Stimulated activated naive CD8-positive, alpha-beta T cell treated with anti-CD3 and anti-CD28 coated beads, Interleukin-15, Interleukin-2, amounts not matched to agents 100 U/mL and 50 U/mL, for 24 hours (primary cell): Measurements from ENCODE around the gene PRTN3.
A peak's percentile ranks its signal among the peaks of the same experiment; 100 is the strongest.

Source experiments
- ATAC-seq: fragments of 150-1000 bp; cut with Tn5 transposase; one replicate; pipeline ENCODE4 v1.10.0; 2021
- DNase-seq: peaks from one replicate; pipeline ENCODE4 v3.0.0; 2021

The PRTN3 gene

DNA sequence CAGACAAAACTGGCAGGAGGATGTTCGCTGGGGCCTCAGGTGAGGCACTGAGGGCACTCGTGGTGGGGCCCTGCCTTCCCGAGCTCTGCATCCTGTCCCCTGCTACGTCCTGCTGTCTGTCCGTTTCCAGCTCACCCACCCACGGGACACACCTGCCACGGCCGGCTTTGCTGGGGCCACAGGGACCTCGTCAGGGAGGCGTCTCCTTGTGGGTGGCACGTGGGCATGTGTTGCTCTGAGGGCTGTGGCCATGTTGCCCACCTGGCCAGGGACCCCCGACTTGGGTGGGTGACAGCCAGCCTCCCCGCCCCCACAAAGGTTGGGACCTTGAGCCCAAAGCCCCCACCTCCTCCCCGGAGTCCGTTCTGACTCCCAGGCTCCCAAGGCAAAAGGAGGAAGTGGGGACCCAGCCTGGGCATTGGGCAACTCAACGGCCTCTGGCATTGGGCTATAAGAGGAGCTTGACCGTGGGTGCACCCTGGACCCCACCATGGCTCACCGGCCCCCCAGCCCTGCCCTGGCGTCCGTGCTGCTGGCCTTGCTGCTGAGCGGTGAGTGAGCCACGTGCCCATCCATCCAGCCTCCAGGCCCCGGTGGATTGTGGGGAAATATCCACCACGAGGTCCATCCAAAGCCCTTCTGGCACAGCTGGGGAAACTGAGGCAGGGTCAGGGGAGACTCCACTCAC, at the start of gene PRTN3:
TSS of gene PRTN3 (plus strand) at position 481 of the 688 bp plus-strand sequence. CDS start at position 491, 10 bp downstream.
- ATAC-seq: no peak
- no peak for DNase-seq

DNA sequence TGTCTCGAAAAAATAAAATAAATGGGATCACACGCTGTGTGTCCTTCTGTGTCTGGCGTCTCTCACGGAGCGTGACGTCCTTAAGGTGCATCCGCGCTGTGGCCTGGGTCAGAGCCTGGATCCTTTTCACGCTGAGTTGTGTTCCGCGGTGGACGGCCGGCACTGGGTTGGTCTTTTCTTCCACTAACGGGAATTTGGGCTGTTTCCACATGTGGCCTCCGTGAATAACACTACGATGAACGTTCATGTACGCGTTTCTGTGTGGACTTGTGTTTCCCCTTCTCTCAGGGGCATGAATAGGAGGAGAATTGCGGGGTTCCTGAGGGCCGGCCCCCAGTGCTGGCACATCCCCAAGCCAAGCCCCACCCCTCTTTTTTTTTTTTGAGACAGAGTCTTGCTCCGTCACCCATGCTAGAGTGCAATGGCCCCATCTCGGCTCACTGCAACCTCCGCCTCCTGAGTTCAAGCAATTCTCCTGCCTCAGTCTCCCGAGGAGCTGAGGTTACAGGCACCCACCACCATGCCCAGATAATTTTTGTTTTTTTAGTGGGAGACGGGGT, 49.7 kb upstream of the PRTN3 start:
- no peak for DNase-seq
- ATAC-seq: no peak

- ATAC-seq: no peak
These were observed 49.1 kb upstream of the PRTN3 start for GRCh38 chr19:791567-792305.

DNA sequence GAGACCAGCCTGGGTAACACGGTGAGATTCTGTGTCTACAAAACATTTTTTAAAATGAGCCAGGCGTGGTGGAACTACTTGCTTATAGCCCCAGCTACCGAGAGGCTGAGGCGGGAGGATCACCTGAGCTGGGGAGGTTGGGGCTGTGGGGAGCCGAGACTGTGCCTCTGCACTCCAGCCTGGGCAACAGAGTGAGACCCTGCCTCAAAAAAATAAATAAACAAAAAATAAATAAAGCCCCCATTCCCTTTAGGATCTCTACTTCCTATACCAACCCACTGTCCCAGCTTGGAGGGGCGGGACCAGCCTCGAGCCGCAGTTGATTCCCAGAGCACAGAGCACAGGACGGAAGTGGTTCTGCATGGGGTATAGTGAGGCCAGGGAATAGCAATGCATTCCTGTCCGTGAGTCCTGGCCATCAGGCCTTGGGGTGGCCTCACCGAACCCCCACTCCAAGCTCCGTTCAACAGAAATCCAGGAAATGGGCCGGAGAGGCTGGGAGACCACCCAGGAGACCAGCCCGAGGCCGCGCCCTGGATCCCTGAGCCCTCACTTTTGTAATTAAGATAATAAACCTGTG, 48.4 kb upstream of the PRTN3 start:
- ATAC-seq (no peak), DNase-seq (no peak)

More at GRCh38 chr19:791567-792305, 49.1 kb upstream of the PRTN3 start:
- no peak for DNase-seq

DNA sequence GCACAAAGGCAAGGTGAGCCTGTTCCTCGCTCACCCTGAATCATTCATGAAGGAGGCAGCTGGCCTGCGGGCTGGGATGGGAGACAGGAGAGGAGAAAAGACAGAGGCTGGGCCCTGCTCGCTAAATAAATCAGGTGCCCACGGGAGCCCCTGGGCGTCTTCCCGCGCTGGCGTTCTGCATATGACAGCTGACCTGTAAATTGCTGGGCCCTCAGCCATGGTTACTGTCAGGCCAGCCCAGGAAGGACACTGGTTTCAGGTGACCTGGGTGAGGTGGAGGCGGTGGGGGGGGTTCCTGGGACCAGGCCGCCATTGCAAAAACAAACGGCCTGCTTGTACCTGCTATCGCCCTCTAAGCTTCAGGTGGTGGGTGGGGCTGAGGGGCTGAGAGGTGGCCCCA, 47.0 kb upstream of the PRTN3 start:
- DNase-seq (no peak), ATAC-seq (no peak)

- ATAC-seq (no peak), DNase-seq (no peak)
These were observed 45.7 kb upstream of the PRTN3 start for GRCh38 chr19:795073-795611.

- DNase-seq (no peak), ATAC-seq (no peak)
These were observed 44.9 kb upstream of the PRTN3 start for GRCh38 chr19:795691-796581.

- ATAC-seq (peak; percentile 86), DNase-seq (peak; percentile 98)
These were observed 43.9 kb upstream of the PRTN3 start, which contains the start of gene PTBP1 for GRCh38 chr19:796692-797527. Gene PTBP1 (plus strand): TSS chr19:797452. CDS start chr19:797498, 46 bp downstream.

GRCh38 chr19:797528-798414, 43.0 kb upstream of the PRTN3 start:
- ATAC-seq (peak; percentile 40), DNase-seq (peak; percentile 95)

DNA sequence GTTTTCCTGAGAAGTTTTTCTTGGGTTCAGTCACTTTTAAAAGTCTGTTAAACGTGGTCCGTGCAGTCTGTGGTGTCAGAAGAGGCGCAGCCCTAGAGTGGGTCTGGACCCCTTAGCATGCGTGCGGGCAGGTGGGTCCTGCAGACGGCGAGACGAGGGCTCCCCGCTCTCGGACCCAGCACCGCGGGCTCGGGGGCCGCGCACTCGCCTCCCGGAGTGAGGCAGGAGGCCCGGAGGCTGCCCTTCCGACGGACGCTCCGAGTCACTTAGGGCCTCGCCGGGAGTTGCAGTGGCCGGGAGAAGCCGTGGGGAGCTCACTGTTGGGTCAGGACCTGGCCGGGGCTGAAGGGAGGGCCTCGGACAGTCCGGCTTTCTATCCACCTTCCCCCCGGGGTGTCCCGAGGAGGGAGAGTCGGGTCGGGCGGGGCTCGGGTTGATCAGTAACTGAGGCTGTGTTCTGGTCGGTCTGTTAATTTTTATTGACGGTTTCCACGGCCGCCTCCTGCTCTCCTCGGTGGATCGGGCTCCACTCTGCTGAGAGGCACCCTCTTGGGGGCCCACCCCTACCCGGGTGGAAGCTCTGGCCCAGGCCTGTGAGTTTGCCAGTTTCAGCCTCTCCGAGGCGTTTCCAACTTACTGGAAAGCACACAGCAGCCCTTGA, 42.3 kb upstream of the PRTN3 start:
- DNase-seq (no peak), ATAC-seq (no peak)

DNA sequence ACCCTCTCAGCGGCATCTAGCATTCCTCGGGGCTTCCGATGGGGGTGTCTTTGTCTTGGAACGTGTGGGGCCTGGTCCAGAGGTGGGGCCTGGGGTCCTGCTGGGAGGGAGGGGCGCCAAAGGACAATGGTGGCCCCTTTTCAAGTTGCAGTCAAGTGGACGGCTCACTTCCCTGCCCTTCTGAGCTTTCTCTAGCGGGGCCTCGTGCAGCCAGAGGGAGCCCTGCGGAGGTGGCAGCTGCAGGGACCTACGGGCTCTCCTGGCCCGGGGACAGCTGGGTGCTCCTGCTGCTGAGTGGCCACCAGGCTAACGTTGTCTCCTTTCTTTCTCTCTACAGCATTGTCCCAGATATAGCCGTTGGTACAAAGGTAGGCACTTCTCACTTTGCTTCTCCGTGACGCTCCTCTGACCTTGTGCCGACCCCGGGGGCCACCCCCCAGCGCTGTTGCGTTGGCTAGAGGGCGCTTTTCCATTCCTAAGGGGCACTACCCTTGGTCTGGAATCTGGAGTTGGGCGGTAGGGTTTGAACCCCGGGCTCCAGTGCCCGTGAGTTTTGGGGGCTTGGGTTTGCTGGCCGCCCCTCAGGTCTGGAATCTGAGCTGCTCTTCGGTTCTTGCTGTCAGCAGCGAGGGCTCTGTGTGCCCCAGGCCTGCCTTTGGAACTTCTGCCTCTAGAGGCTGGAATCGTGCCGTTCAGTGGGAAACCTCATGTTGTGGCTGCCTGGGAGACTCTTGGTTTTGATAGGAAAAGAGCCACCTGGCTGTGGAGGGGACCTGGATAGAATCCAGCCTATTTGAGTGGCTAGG, 41.5 kb upstream of the PRTN3 start:
- ATAC-seq (no peak), DNase-seq (no peak)

GRCh38 chr19:800360-801029, 40.3 kb upstream of the PRTN3 start:
- DNase-seq: no peak
- no peak for ATAC-seq

GRCh38 chr19:801030-801860, 39.6 kb upstream of the PRTN3 start:
- DNase-seq: no peak
- ATAC-seq: no peak

DNA sequence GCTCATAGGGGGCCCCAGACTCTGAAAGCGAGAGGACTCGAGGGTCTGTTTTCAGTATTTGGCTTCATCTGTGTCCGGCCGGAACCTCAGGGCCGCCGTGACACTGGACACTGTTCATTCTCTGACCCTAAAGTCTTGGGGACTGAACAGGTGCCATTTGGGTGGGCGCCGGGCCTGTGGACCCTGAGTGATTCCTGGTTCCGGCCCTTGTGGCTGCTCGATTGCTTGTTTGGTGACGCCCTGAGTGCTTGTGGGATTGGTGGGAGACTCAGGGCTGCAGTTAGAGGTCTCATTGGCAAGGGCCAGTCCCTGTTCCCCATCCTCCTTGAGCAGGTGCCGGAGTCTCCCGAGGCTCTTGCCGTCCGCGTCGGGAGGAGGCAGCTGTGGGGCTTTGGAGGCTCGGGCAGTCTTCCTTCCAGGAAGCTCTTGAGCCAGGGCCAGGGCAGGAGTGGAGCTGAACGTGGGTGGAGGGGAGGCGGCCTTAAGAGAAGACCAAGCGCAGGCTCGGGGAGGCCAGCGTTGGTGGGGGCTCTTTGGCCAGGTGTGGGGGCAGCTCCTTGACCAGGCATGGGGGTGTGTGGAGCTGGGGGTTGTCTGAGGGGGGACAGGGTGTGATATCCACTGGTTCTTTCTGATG, 38.8 kb upstream of the PRTN3 start:
- no peak for ATAC-seq

DNA sequence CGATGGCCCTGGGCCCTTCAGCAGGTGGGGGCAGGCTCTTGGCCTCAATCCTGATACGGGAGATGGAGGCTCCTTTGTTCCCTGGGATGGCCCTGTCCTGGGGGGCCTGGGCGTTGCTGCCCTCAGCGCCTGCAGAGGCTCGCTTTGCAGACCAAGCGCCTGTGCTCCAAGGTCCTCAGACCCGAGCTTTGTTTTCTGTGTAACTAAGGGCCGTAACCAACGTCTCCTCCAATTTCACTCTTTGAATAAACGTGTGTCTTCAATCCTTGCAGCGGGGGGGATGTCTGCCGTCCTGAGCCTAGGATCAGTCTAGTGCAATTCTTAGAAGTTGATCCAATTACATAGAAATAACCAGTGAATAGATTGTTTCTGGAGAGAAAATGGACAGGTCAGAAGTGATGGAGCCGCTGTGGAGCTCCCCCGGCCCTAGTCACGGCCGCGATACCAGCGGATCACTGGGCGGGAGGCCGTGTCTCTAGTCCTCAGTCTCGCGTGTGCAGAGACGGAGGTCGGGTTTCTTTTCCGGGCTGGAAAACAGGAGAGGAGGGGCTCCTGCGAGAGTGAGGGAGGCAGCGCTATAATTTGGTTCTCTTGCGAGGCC, 38.2 kb upstream of the PRTN3 start:
- ATAC-seq: no peak
- DNase-seq: no peak

More for the DNA sequence above, 38.8 kb upstream of the PRTN3 start:
- DNase-seq: no peak

GRCh38 chr19:803099-803561, 37.7 kb upstream of the PRTN3 start:
- DNase-seq (no peak), ATAC-seq (no peak)
